GM12878 (cell line): Measurements from ENCODE around the gene FLT1. TPM values are rescaled to one million over a fixed set of nuclear protein-coding genes. Genes with fewer than 3 reads are reported as not detected.

ENCODE experiments used
- ATAC-seq: fragments of 200-7000 bp; cut with Tn5 transposase; 3 replicates; pipeline ENCODE4 v1.9.1; 2020; ENCODE audit warnings: mild to moderate bottlenecking, moderate library complexity
- BruUV-seq: library from RNA; stranded (reverse); fragments of 400-500 nt; replicated peaks from 2 replicates; lab custom pipeline; 2021; lab: Mats Ljungman, UMichigan
- CTCF ChIA-PET: fragments of 300-600 bp; sonication (Branson Sonifier 250); formaldehyde crosslinking; extraction: SDS; loops from one replicate; lab custom pipeline; 2021; ENCODE audit warnings: inconsistent platforms; lab: Yijun Ruan, JAX
- POLR2A ChIA-PET: fragments of 350-600 bp; formaldehyde crosslinking; extraction: SDS; loops from one replicate; lab custom pipeline; 2021; ENCODE audit warnings: inconsistent platforms; lab: Charles Lee
- RAD21 ChIA-PET: fragments of 300-600 bp; sonication (Branson Sonifier 250); formaldehyde crosslinking; loops from one replicate; lab custom pipeline; 2023; ENCODE audit warnings: antibody characterized with exemption; ENCODE audit not compliant: unreplicated experiment; lab: Charles Lee
- SMC1A ChIA-PET: fragments of 300-600 bp; sonication (Branson Sonifier 250); formaldehyde crosslinking; loops from one replicate; lab custom pipeline; 2023; ENCODE audit not compliant: unreplicated experiment, uncharacterized antibody; lab: Charles Lee
- DNase-seq: peaks from one replicate; pipeline ENCODE4 v3.0.0-alpha.2; 2011; ENCODE audit warnings: low read depth, low spot score
- FAIRE-seq: peaks from 3 replicates; lab custom pipeline; 2011; peaks lifted over from hg19 to GRCh38; lab: Jason Lieb, UNC
- H2AFZ ChIP-seq: 2 replicates; pipeline ENCODE4 v1.6.0; 2011; ENCODE audit warnings: low read depth, low read length, control low read depth; ENCODE audit not compliant: control insufficient read depth
- H3K27ac ChIP-seq: 2 replicates; pipeline ENCODE4 v1.5.1; 2011; ENCODE audit warnings: control low read depth; ENCODE audit not compliant: control insufficient read depth, insufficient read depth
- H3K27me3 ChIP-seq, 2 experiments: replicated peaks in 1 of 2; 2 replicates each; pipeline versions ENCODE4 v1.6.0 to v1.6.1; 2011; ENCODE audit warnings: low read length in 1 of 2; ENCODE audit not compliant: control insufficient read depth in 2 of 2, insufficient read depth in 2 of 2
- H3K36me3 ChIP-seq, 2 experiments: 2 replicates each; pipeline ENCODE4 v1.5.1; 2011; ENCODE audit warnings: low read length in 1 of 2; ENCODE audit not compliant: control insufficient read depth in 2 of 2, insufficient read depth in 2 of 2
- H3K4me1 ChIP-seq: 2 replicates; pipeline ENCODE4 v1.6.1; 2011; ENCODE audit warnings: mild to moderate bottlenecking, low read length, moderate library complexity, mixed read lengths; ENCODE audit not compliant: control insufficient read depth, insufficient read depth
- H3K4me2 ChIP-seq: 2 replicates; pipeline ENCODE4 v1.6.0; 2011; ENCODE audit warnings: control low read depth; ENCODE audit not compliant: control insufficient read depth, insufficient read depth
- H3K4me3 ChIP-seq: fragments of 200-600 bp; sonication (generic); 2 replicates; pipeline ENCODE4 v1.5.1; 2016
- H3K79me2 ChIP-seq: 2 replicates; pipeline ENCODE4 v1.6.0; 2011; ENCODE audit warnings: low read length; ENCODE audit not compliant: control insufficient read depth, insufficient read depth
- H3K9ac ChIP-seq: 2 replicates; pipeline ENCODE4 v1.8.0; 2011; ENCODE audit warnings: low read length, control low read depth, mixed read lengths; ENCODE audit not compliant: control insufficient read depth, insufficient read depth
- H3K9me3 ChIP-seq: replicated peaks from 3 replicates; pipeline ENCODE4 v1.5.1; 2011; ENCODE audit warnings: mild to moderate bottlenecking, low read length; ENCODE audit not compliant: control insufficient read depth, insufficient read depth
- H4K20me1 ChIP-seq: 2 replicates; pipeline ENCODE4 v1.6.0; 2011; ENCODE audit not compliant: control insufficient read depth, insufficient read depth
- CEBPB ChIP-seq, 2 experiments: fragments of 150-350 bp in 1 of 2; IDR thresholded peaks; 2 replicates each; pipeline ENCODE4 v1.6.1; 2012 to 2014; ENCODE audit warnings: low read depth in 2 of 2, low read length in 2 of 2, borderline replicate concordance in 1 of 2, inconsistent platforms in 1 of 2
- HSF1 ChIP-seq: fragments of 150-350 bp; IDR thresholded peaks from 2 replicates; pipeline ENCODE4 v1.6.1; 2014; ENCODE audit warnings: mild to moderate bottlenecking, low read depth, low read length
- IRF3 ChIP-seq: fragments of 450-650 bp; IDR thresholded peaks from 2 replicates; pipeline ENCODE4 v1.6.1; 2014; ENCODE audit warnings: mild to moderate bottlenecking
- MLLT1 ChIP-seq: fragments of 450-650 bp; IDR thresholded peaks from 2 replicates; pipeline ENCODE4 v1.6.1; 2016; ENCODE audit warnings: mild to moderate bottlenecking
- NFIC ChIP-seq: IDR thresholded peaks from 2 replicates; pipeline ENCODE4 v1.6.1; 2012; ENCODE audit warnings: low read depth, mild to moderate bottlenecking, inconsistent platforms, low read length, moderate library complexity
- NR2C2 ChIP-seq: IDR thresholded peaks from 2 replicates; pipeline ENCODE4 v1.6.1; 2011; ENCODE audit warnings: borderline replicate concordance, low read depth; ENCODE audit not compliant: control insufficient read depth, insufficient read length
- RELA ChIP-seq: fragments of 450-650 bp; IDR thresholded peaks from 2 replicates; pipeline ENCODE4 v1.8.0; 2014; ENCODE audit warnings: borderline replicate concordance; ENCODE audit not compliant: partially characterized antibody
- SIX5 ChIP-seq: IDR thresholded peaks from 2 replicates; pipeline ENCODE4 v1.6.1; 2011; ENCODE audit warnings: mild to moderate bottlenecking, low read depth, low read length, moderate library complexity; ENCODE audit not compliant: severe bottlenecking
- TAF1 ChIP-seq: IDR thresholded peaks from 2 replicates; pipeline ENCODE4 v1.6.1; 2011; ENCODE audit warnings: mild to moderate bottlenecking, low read depth, low read length, borderline replicate concordance
- TCF7 ChIP-seq: IDR thresholded peaks from 2 replicates; pipeline ENCODE4 v1.6.1; 2014; ENCODE audit warnings: antibody characterized with exemption, borderline replicate concordance
- ZBTB33 ChIP-seq: fragments of 450-650 bp; IDR thresholded peaks from 2 replicates; pipeline ENCODE4 v1.6.1; 2017; ENCODE audit warnings: mild to moderate bottlenecking
- ZBTB40 ChIP-seq: fragments of 450-650 bp; IDR thresholded peaks from 2 replicates; pipeline ENCODE4 v1.6.1; 2016; ENCODE audit warnings: mild to moderate bottlenecking, moderate library complexity, borderline replicate concordance
- ZNF622 ChIP-seq: fragments of 450-650 bp; IDR thresholded peaks from 2 replicates; pipeline ENCODE4 v1.6.1; 2017; ENCODE audit warnings: mild to moderate bottlenecking, inconsistent platforms
- WGBS: methylation state at CpG from one replicate; pipeline ENCODE4 v1.1.6; 2016; ENCODE audit warnings: low lambda C conversion rate; ENCODE audit not compliant: insufficient replicate concordance, insufficient coverage; ENCODE audit errors: missing lambda C conversion rate; 5-methylcytosine and 5-hydroxymethylcytosine counted together
- in situ Hi-C: fragments of 300-500 bp; cut with MboI; formaldehyde crosslinking; loops from 9 replicates; pipeline ENCODE4 v1.14.3; 2018; ENCODE audit warnings: mixed read lengths
- intact Hi-C: fragments of 100-400 bp; cut with micrococcal nuclease; formaldehyde crosslinking; loops from one replicate; pipeline ENCODE4 v1.14.2; 2022; ENCODE audit not compliant: unreplicated experiment
- polyA plus RNA-seq, 11 experiments: library from polyadenylated mRNA; depleted of rRNA in 4 of 11; unstranded in 6 of 11; stranded (reverse) in 5 of 11; fragments of >200 nt; fragmentation: Nextera tagmentation in 4 of 11; fragmentation: Illumina TruSeq in 1 of 11; extraction: Ambion mirVana in 4 of 11; extraction: Trizol in 1 of 11; gene quantifications; 1 replicate in 1 of 11; 2 replicates in 10 of 11; pipeline versions ENCODE4 v1.2.1 to v1.2.3, GENCODE V29; 2011 to 2016; ENCODE audit warnings: inconsistent platforms in 2 of 11, missing spikeins in 2 of 11, low read depth in 1 of 11
- total RNA-seq, 4 experiments: library from RNA; depleted of rRNA in 3 of 4; stranded (reverse); fragments of >200 nt in 3 of 4; fragmentation: Illumina TruSeq in 1 of 4; extraction: Trizol in 1 of 4; gene quantifications; 2 replicates each; pipeline versions ENCODE4 v1.2.1 to v1.2.3, GENCODE V29; 2013 to 2021

Gene FLT1
- total and polyA plus RNA-seq, 10 of the 15 experiments (the other 5 are each of a cell fraction or from before 2014, with no cell fraction given), result 0.55 to 5.6 (median 0.84) TPM

- ChIA-PET RAD21 (no interaction called here), CTCF (interaction anchor here (1.0 kb wide), 1 partner anchor 13 kb away, joined by 3 read pairs; no protein-coding TSS in a partner anchor), POLR2A (interaction anchor here (0.7 kb wide), 1 partner anchor 292 kb away, joined by 3 read pairs; no protein-coding TSS in a partner anchor), SMC1A (no interaction called here)
- 63% methylated on average over 2 of the region's 2 CpGs for WGBS
- intact Hi-C loops, result no loop called here
- H4K20me1 ChIP-seq, result no peaks in the 10 kb centered on the region
- no TSS peak for BruUV-seq
- no peaks in the 10 kb centered on the region for H3K27me3 ChIP-seq
- no peaks in the 10 kb centered on the region for H3K36me3 ChIP-seq
- no peaks in the 10 kb centered on the region for H3K9me3 ChIP-seq
- H2AFZ ChIP-seq, result no peak overlapping the region
- no peak for FAIRE-seq
- no peaks in the 10 kb centered on the region for H3K4me1 ChIP-seq
- DNase-seq, result no peak
- in situ Hi-C loops, result no loop called here
- H3K27ac ChIP-seq, result no peak overlapping the region
- H3K4me2 ChIP-seq, result no peak overlapping the region
- H3K4me3 ChIP-seq, result no peak overlapping the region
- no peak for ATAC-seq
- H3K9ac ChIP-seq, result no peak overlapping the region
- H3K79me2 ChIP-seq, result no peaks in the 10 kb centered on the region
- TF ChIP-seq RELA (no peak), IRF3 (no peak), MLLT1 (no peak), HSF1 (no peak), ZNF622 (no peak), ZBTB33 (no peak), NR2C2 (no peak), TAF1 (no peak), NFIC (no peak), TCF7 (no peak), CEBPB (IDR thresholded peaks at IDR 0.05; ENCODE audit: borderline replicate concordance in 1 of 2, low read depth in 2 of 2, low read length in 2 of 2) (no peak), ZBTB40 (no peak), SIX5 (no peak)
These were observed 155.5 kb downstream of the FLT1 start for GRCh38 chr13:28339419-28339818.
